Measurements from ENCODE around the gene CCDC78.

CCDC78 gene

DNA sequence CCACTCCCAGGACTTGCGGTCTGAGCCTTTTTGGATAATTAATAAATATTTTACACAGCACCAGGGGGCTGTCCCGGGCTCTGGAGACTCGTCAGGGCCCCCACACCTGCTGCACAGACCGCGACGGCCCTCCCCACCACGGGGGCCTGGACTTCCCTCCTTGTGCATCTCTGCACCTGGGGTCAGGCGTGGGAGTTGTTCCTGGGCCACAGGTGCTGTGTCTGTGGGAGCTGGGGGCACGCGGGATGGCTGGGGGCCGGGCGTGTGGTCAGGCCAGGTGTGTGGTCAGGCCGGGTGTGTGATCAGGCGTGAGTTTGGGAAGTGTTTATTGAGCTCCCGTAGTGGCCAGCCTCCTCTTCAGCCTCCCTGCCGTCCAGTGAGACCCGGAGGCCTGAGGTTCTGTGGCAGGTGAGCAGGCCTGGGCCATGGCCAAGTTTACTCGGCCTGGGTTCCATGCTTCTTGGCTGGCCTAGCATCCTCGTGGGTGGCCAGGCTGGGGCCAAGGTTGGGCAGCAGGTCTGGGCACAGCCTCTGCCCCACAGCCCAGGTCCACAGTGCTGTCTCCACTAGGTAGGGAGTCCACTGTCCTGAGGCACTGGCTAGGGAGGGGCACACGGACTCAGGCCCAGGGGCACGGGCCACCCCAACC, 47.9 kb downstream of the CCDC78 start:
- no peak for TF ChIP-seq JUND (IDR thresholded peaks at IDR 0.05; ENCODE audit: low read depth)
- in situ Hi-C loops (cut with HindIII; ENCODE audit: low pct_unique_long_range_greater_than_20kb, low sequenced_read_pairs), result no loop called here
- peak in 1 of 2 experiments; percentile 49 for DNase-seq (ENCODE audit: low read depth in 1 of 2, low spot score in 1 of 2)

DNA sequence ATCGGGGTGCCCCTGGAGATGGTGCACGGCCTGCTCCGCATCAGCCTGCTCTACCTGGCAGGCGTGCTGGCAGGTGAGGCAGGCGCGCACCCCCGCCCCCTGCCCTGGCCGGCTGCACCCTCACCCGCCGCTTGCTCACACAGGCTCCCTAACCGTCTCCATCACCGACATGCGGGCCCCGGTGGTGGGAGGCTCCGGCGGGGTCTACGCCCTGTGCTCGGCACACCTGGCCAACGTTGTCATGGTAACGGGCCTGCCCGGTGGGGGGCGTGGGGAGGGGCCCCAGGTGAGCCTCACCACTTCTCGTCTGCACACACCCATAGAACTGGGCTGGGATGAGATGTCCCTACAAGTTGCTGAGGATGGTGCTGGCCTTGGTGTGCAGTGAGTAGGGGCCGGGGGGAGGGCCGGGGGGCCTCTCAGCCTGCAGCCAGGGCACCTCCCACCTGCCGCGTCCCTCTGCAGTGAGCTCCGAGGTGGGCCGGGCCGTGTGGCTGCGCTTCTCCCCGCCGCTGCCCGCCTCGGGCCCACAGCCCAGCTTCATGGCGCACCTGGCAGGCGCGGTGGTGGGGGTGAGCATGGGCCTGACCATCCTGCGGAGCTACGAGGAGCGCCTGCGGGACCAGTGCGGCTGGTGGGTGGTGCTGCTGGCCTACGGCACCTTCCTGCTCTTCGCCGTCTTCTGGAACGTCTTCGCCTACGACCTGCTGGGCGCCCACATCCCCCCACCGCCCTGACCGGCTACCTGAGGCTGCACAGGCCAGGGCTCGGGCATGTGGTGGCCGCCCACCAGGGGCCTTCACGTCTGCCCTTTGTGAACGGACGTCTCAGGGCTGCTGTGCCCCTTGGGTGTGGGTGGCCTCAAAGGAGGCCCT, 48.7 kb downstream of the CCDC78 start:
- in situ Hi-C loops (cut with HindIII; ENCODE audit: low pct_unique_long_range_greater_than_20kb, low sequenced_read_pairs), result no loop called here
- no peak for TF ChIP-seq JUND (IDR thresholded peaks at IDR 0.05; ENCODE audit: low read depth)
- DNase-seq (ENCODE audit: low read depth in 1 of 2, low spot score in 1 of 2), result no peak

DNA sequence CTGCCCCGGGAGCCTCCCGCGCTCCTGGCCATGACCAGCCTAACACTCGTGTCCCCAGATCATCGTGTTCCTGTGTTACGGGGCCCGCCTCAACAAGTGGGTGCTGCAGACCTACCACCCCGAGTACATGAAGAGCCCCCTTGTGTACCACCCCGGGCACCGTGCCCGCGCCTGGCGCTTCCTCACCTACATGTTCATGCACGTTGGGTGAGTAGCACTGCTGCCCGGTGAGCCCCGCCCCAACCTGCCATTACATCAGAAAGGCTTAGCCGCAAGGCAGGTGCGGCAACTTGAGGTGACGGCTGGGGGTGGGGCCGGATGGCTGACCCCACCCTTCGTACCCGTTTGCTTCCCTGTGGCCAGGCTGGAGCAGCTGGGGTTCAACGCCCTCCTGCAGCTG, 49.3 kb downstream of the CCDC78 start:
- in situ Hi-C loops (cut with HindIII; ENCODE audit: low pct_unique_long_range_greater_than_20kb, low sequenced_read_pairs), result no loop called here
- DNase-seq (ENCODE audit: low read depth in 1 of 2, low spot score in 1 of 2), result no peak
- no peak for TF ChIP-seq JUND (IDR thresholded peaks at IDR 0.05; ENCODE audit: low read depth)

- in situ Hi-C loops (cut with HindIII; ENCODE audit: low pct_unique_long_range_greater_than_20kb, low sequenced_read_pairs), result no loop called here
- TF ChIP-seq JUND (IDR thresholded peaks at IDR 0.05; ENCODE audit: low read depth), result no peak
- no peak for DNase-seq (ENCODE audit: low read depth in 1 of 2, low spot score in 1 of 2)
Measured at GRCh38 chr16:676565-676902, 49.7 kb downstream of the CCDC78 start.

DNA sequence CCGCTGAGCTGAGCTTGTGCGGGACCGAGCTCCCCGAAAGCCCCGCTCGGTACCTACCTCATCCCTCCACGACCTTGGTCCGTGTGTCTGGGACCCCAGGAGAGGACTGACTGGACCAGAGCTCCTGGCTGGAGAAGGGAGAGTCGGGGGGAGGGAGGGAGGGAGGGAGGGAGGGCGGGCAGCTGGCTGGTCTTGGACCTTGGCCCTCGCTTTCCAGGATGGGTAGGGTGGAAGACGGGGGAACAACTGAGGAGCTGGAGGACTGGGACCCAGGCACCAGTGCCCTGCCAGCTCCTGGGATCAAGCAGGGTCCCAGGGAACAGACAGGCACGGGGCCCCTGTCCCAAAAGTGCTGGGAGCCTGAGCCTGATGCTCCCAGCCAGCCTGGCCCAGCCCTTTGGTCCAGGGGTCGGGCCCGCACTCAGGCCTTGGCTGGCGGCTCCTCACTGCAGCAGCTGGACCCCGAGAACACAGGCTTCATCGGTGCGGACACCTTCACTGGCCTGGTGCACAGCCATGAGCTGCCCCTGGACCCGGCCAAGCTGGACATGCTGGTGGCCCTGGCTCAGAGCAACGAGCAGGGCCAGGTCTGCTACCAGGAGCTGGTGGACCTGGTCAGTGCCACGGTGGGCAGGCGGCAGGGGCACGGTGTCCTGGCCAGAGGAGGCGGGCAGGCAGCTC, 50.2 kb downstream of the CCDC78 start:
- TF ChIP-seq JUND (IDR thresholded peaks at IDR 0.05; ENCODE audit: low read depth), result no peak
- in situ Hi-C loops (cut with HindIII; ENCODE audit: low pct_unique_long_range_greater_than_20kb, low sequenced_read_pairs), result no loop called here
- DNase-seq (ENCODE audit: low read depth in 1 of 2, low spot score in 1 of 2), result no peak

GRCh38 chr16:674968-675883, 51.0 kb downstream of the CCDC78 start, which contains the start of gene RHBDL1:
TSS of gene RHBDL1 (plus strand) at chr16:675671. CDS start at chr16:675791, 120 bp downstream.
- no peak for DNase-seq (ENCODE audit: low read depth in 1 of 2, low spot score in 1 of 2)
- TF ChIP-seq JUND (IDR thresholded peaks at IDR 0.05; ENCODE audit: low read depth), result no peak
- in situ Hi-C loops (cut with HindIII; ENCODE audit: low pct_unique_long_range_greater_than_20kb, low sequenced_read_pairs), result no loop called here

GRCh38 chr16:674214-674881, 51.9 kb downstream of the CCDC78 start:
- in situ Hi-C loops (cut with HindIII; ENCODE audit: low pct_unique_long_range_greater_than_20kb, low sequenced_read_pairs), result no loop called here

DNA sequence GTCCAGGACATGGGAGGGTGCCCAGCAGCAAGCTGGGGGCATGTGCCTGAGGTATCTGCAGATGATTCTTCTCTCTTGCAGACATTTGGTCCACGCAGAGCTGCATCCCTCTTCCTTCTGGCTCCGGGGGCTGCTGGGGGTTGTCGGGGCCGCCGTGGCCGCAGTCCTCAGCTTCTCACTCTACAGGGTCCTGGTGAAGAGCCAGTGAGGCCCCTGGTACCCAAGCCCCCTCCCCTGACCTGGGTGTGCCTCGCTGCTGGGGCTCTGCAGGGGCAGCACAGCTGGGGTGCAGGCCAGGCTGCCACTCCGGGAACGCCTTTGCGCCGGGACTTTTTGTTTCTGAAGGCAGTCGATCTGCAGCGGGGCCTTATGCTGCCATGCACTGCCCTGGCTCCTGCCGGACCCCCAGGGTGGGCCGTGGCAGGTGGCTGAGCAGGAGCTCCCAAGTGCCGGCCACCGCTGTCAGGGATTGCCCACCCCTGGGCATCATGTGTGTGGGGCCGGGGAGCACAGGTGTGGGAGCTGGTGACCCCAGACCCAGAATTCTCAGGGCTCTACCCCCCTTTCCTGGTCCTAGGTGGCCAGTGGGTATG, 52.7 kb downstream of the CCDC78 start:
- no peak for DNase-seq (ENCODE audit: low read depth in 1 of 2, low spot score in 1 of 2)
- no peak for TF ChIP-seq JUND (IDR thresholded peaks at IDR 0.05; ENCODE audit: low read depth)
- in situ Hi-C loops (cut with HindIII; ENCODE audit: low pct_unique_long_range_greater_than_20kb, low sequenced_read_pairs), result no loop called here

More at GRCh38 chr16:674214-674881, 51.9 kb downstream of the CCDC78 start:
- TF ChIP-seq JUND (IDR thresholded peaks at IDR 0.05; ENCODE audit: low read depth), result no peak
- no peak for DNase-seq (ENCODE audit: low read depth in 1 of 2, low spot score in 1 of 2)

- TF ChIP-seq JUND (IDR thresholded peaks at IDR 0.05; ENCODE audit: low read depth), result no peak
- in situ Hi-C loops (cut with HindIII; ENCODE audit: low pct_unique_long_range_greater_than_20kb, low sequenced_read_pairs), result no loop called here
- DNase-seq (ENCODE audit: low read depth in 1 of 2, low spot score in 1 of 2), result no peak
Measured at GRCh38 chr16:672851-673250, 53.4 kb downstream of the CCDC78 start.

Data from T47D (cell line).